Measurements from ENCODE around the gene STIM1.

- no peak for TF ChIP-seq GATA2 (IDR thresholded peaks at IDR 0.05; ENCODE audit: low read depth, low read length)
- TF ChIP-seq GATA3 (IDR thresholded peaks at IDR 0.05; ENCODE audit: low read depth, low read length): no peak
Observed at GRCh38 chr11:3914805-3915204, 59.3 kb downstream of the STIM1 start.
